Measurements from ENCODE around the gene ENOX1. TPM values are rescaled to one million over a fixed set of nuclear protein-coding genes. Genes with fewer than 3 reads are reported as not detected.

Gene ENOX1
- total and polyA plus RNA-seq, 2 of the 13 experiments (the other 11 are each of a cell fraction or from before 2014, with no cell fraction given) = not detected

DNA sequence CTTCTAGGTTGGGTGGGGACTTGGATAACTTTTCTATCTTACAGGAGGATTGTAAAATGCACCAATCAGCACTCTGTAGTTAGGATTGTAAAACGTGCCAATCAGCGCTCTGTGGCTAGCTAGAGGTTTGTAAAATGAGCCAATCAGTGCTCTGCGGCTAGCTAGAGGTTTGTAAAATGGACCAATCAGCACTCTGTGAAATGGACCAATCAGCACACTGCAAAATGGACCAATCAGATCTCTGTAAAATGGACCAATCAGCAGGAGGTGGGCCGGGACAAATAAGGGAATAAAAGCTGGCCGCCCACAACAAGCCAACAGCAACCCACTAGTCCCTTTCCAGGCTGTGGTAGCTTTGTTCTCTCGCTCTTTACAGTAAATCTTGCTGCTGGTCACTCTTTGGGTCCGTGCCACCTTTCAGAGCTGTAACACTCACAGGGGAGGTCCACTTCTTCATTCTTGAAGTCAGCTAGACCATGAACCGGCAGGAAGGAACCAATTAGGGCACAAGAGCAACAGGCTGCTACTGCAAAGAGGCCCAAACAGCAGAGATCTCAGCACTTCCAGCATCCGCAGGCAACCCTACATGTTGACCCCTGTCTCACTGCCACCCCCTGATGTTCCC is 606.6 kb downstream of the ENOX1 start (continued):
- TF ChIP-seq ZNF382 (CRISPR knock-in tag; IDR thresholded peaks at IDR 0.05; ENCODE audit: borderline replicate concordance) (no peak), IKZF5 (CRISPR knock-in tag; IDR thresholded peaks at IDR 0.05) (no peak), AHR (CRISPR knock-in tag; IDR thresholded peaks at IDR 0.05) (no peak), ZNF879 (CRISPR knock-in tag; IDR thresholded peaks at IDR 0.05) (no peak), MED13 (CRISPR knock-in tag; IDR thresholded peaks at IDR 0.05) (no peak)

- ChIA-PET POLR2A (no interaction called here), CTCF (ENCODE audit: low intra/inter-chr PET ratio, low total read pairs) (no interaction called here)
Measured at GRCh38 chr13:43171489-43171888, 615.3 kb downstream of the ENOX1 start.

More at GRCh38 chr13:43171489-43171888, 615.3 kb downstream of the ENOX1 start:
- ATAC-seq = no peak
- BruUV-seq (replicated peaks) = no TSS peak
- H3K27ac ChIP-seq (ENCODE audit: extremely low read length, insufficient read depth, low read length) = no peak overlapping the region
- H4K20me1 ChIP-seq (ENCODE audit: insufficient read depth, low read length) = no peaks in the 10 kb centered on the region
- no peak for DNase-seq (ENCODE audit: low spot score)
- no peak for FAIRE-seq
- TF ChIP-seq ZNF879 (CRISPR knock-in tag; IDR thresholded peaks at IDR 0.05) = no peak
- no peak for TF ChIP-seq KIAA2018 (CRISPR knock-in tag; IDR thresholded peaks at IDR 0.05; ENCODE audit: borderline replicate concordance)
- no peak overlapping the region for H3K4me3 ChIP-seq (replicated peaks in 1 of 3; ENCODE audit: insufficient read depth in 1 of 3, low read depth in 2 of 3, low read length in 3 of 3)
- no peaks in the 10 kb centered on the region for H3K79me2 ChIP-seq (ENCODE audit: insufficient read depth, low read length)
- intact Hi-C loops (cut with micrococcal nuclease; ENCODE audit: unreplicated experiment) (no loop called here), in situ Hi-C loops (cut with HindIII; ENCODE audit: extremely low pct_ligation_motif_present, low pct_unique_long_range_greater_than_20kb) (no loop called here)
- H3K4me1 ChIP-seq (ENCODE audit: insufficient read depth, low read length) = no peaks in the 10 kb centered on the region
- H3K9me3 ChIP-seq (ENCODE audit: low read length) = no peaks in the 10 kb centered on the region
- H3K27me3 ChIP-seq (ENCODE audit: control insufficient read depth in 1 of 2, insufficient read depth in 2 of 2, low read length in 2 of 2) = no peaks in the 10 kb centered on the region; a peak in 1 of 5 replicates
- H3K9ac ChIP-seq (ENCODE audit: insufficient read depth, low read depth, low read length) = no peak overlapping the region
- H2AFZ ChIP-seq (ENCODE audit: low read length) = no peak overlapping the region
- H3K36me3 ChIP-seq (replicated peaks in 1 of 2; ENCODE audit: control insufficient read depth in 1 of 2, insufficient read depth in 2 of 2, low read length in 2 of 2) = no peaks in the 10 kb centered on the region
- H3K4me2 ChIP-seq (ENCODE audit: low read depth, low read length) = no peak overlapping the region

Data from HepG2 (cell line).